Measurements from ENCODE around the gene C16orf95.

The C16orf95 gene

GRCh38 chr16:87332150-87332549, 15.0 kb upstream of the C16orf95 start:
- no peak for DNase-seq (ENCODE audit: low read depth)

GRCh38 chr16:87331241-87331801, 14.1 kb upstream of the C16orf95 start:
- no peak for DNase-seq (ENCODE audit: low read depth)

- no peak for DNase-seq (ENCODE audit: low read depth)
Observed at GRCh38 chr16:87330646-87331045, 13.5 kb upstream of the C16orf95 start.

GRCh38 chr16:87330257-87330624, 13.0 kb upstream of the C16orf95 start:
- DNase-seq (ENCODE audit: low read depth), result no peak

GRCh38 chr16:87329436-87330256, 12.5 kb upstream of the C16orf95 start:
- no peak for DNase-seq (ENCODE audit: low read depth)

GRCh38 chr16:87328846-87329245, 11.7 kb upstream of the C16orf95 start:
- DNase-seq (ENCODE audit: low read depth), result no peak

GRCh38 chr16:87327798-87328495, 10.8 kb upstream of the C16orf95 start:
- DNase-seq (ENCODE audit: low read depth), result no peak

- DNase-seq (ENCODE audit: low read depth), result no peak
Observed at GRCh38 chr16:87326151-87326571, 9.0 kb upstream of the C16orf95 start.

- no peak for DNase-seq (ENCODE audit: low read depth)
Observed at GRCh38 chr16:87325423-87325858, 8.2 kb upstream of the C16orf95 start.

- no peak for DNase-seq (ENCODE audit: low read depth)
Observed at GRCh38 chr16:87324411-87325275, 7.5 kb upstream of the C16orf95 start.

GRCh38 chr16:87323727-87324410, 6.7 kb upstream of the C16orf95 start:
- DNase-seq (ENCODE audit: low read depth), result no peak

- no peak for DNase-seq (ENCODE audit: low read depth)
Observed at GRCh38 chr16:87322833-87323726, 5.9 kb upstream of the C16orf95 start.

- DNase-seq (ENCODE audit: low read depth), result no peak
Observed at GRCh38 chr16:87322360-87322759, 5.2 kb upstream of the C16orf95 start.

GRCh38 chr16:87321336-87322107, 4.3 kb upstream of the C16orf95 start:
- DNase-seq (ENCODE audit: low read depth), result no peak

- no peak for DNase-seq (ENCODE audit: low read depth)
Observed at GRCh38 chr16:87320510-87321227, 3.5 kb upstream of the C16orf95 start.

GRCh38 chr16:87319997-87320491, 2.9 kb upstream of the C16orf95 start:
- no peak for DNase-seq (ENCODE audit: low read depth)

GRCh38 chr16:87319011-87319410, 1.8 kb upstream of the C16orf95 start:
- DNase-seq (ENCODE audit: low read depth), result no peak

GRCh38 chr16:87317750-87318644, 805 bp upstream of the C16orf95 start:
- DNase-seq (ENCODE audit: low read depth), result peak; percentile 31

Data from HS-27A (cell line).